ENCODE data around the gene PREX1.
"Not testable (repeated sequence)": the region's sequence is repeated elsewhere in the genome, so short reads cannot be mapped to it uniquely, and the experiment has no call there.

Gene PREX1

GRCh38 chr20:48794360-48794759, 33.4 kb downstream of the PREX1 start:
- no peak for FAIRE-seq

- no peak for FAIRE-seq
These were observed 34.0 kb downstream of the PREX1 start for GRCh38 chr20:48793776-48794175.

- FAIRE-seq: no peak
These were observed 36.1 kb downstream of the PREX1 start for GRCh38 chr20:48791666-48792071.

- FAIRE-seq: no peak
These were observed 36.8 kb downstream of the PREX1 start for GRCh38 chr20:48791014-48791413.

GRCh38 chr20:48790473-48791003, 37.3 kb downstream of the PREX1 start:
- FAIRE-seq: no peak

- no peak for FAIRE-seq
These were observed 37.9 kb downstream of the PREX1 start for GRCh38 chr20:48789781-48790472.

GRCh38 chr20:48789185-48789668, 38.6 kb downstream of the PREX1 start:
- FAIRE-seq: no peak

GRCh38 chr20:48788486-48789072, 39.2 kb downstream of the PREX1 start:
- no peak for FAIRE-seq

GRCh38 chr20:48787861-48788375, 39.9 kb downstream of the PREX1 start:
- no peak for FAIRE-seq

GRCh38 chr20:48786951-48787705, 40.7 kb downstream of the PREX1 start:
- FAIRE-seq: no peak

GRCh38 chr20:48785801-48786200, 42.0 kb downstream of the PREX1 start:
- no peak for FAIRE-seq

GRCh38 chr20:48785256-48785655, 42.5 kb downstream of the PREX1 start:
- FAIRE-seq: no peak

GRCh38 chr20:48784273-48784641, 43.5 kb downstream of the PREX1 start:
- no peak for FAIRE-seq

- FAIRE-seq: no peak
These were observed 44.1 kb downstream of the PREX1 start for GRCh38 chr20:48783533-48784272.

GRCh38 chr20:48782901-48783308, 44.9 kb downstream of the PREX1 start:
- no peak for FAIRE-seq

GRCh38 chr20:48782053-48782452, 45.7 kb downstream of the PREX1 start:
- FAIRE-seq: no peak

GRCh38 chr20:48781634-48782033, 46.2 kb downstream of the PREX1 start:
- no peak for FAIRE-seq

- no peak for FAIRE-seq
These were observed 48.4 kb downstream of the PREX1 start for GRCh38 chr20:48779435-48779834.

- no peak for FAIRE-seq
These were observed 50.0 kb downstream of the PREX1 start for GRCh38 chr20:48777821-48778220.

- no peak for FAIRE-seq
These were observed 50.8 kb downstream of the PREX1 start for GRCh38 chr20:48777005-48777404.

- no peak for FAIRE-seq
These were observed 51.5 kb downstream of the PREX1 start for GRCh38 chr20:48776306-48776705.

GRCh38 chr20:48775545-48775944, 52.3 kb downstream of the PREX1 start:
- FAIRE-seq: not testable (repeated sequence)

- FAIRE-seq: no peak
These were observed 53.1 kb downstream of the PREX1 start for GRCh38 chr20:48774696-48775095.

All from colon (tissue), 2 donors.